Measurements from ENCODE around the gene CDH3. TPM values are rescaled to one million over a fixed set of nuclear protein-coding genes. Genes with fewer than 3 reads are reported as not detected.

The CDH3 gene
- total RNA-seq, 2 experiments from 2014 or later, result 0.22 to 0.74 TPM

GRCh38 chr16:68627951-68628425 is 17.1 kb upstream of the CDH3 start:
- POLR2A ChIA-PET, result no interaction called here
- H3K4me3 Mint-ChIP-seq, result no peak overlapping the region
- TF ChIP-seq CTCF (IDR thresholded peaks at IDR 0.05), result no peak
- no peak overlapping the region for H3K27ac Mint-ChIP-seq
- Histone ChIP-seq H3K4me1 (ENCODE audit: insufficient read depth, low read length) (no peaks in the 10 kb centered on the region), H3K4me3 (ENCODE audit: low read length) (no peak overlapping the region), H3K36me3 (ENCODE audit: insufficient read depth, low read length) (no peaks in the 10 kb centered on the region), H3K9me3 (ENCODE audit: control insufficient read depth in 1 of 2, insufficient read depth in 1 of 2, low read length in 2 of 2) (no peaks in the 10 kb centered on the region), H3K27me3 (ENCODE audit: control insufficient read depth in 1 of 2, insufficient read depth in 2 of 2, low read length in 2 of 2) (no peaks in the 10 kb centered on the region), H3K27ac (ENCODE audit: low read depth in 1 of 2, low read length in 2 of 2) (no peak overlapping the region)
- CTCF ChIA-PET, result no interaction called here
- DNase-seq, result no peak
- peaks cover 13% of the 10 kb centered on the region for H3K27me3 Mint-ChIP-seq
- H3K4me1 Mint-ChIP-seq (ENCODE audit: low read depth), result no peaks in the 10 kb centered on the region
- no peak for ATAC-seq (ENCODE audit: poor library complexity)
- intact Hi-C loops (cut with DNase I, micrococcal nuclease), result no loop called here
- no peaks in the 10 kb centered on the region for H3K36me3 Mint-ChIP-seq (ENCODE audit: low read depth)
- H3K9me3 Mint-ChIP-seq, result no peaks in the 10 kb centered on the region

GRCh38 chr16:68629351-68629910 is 15.7 kb upstream of the CDH3 start:
- intact Hi-C loops (cut with DNase I, micrococcal nuclease), result no loop called here
- ChIA-PET CTCF (no interaction called here), POLR2A (no interaction called here)
- H3K36me3 ChIP-seq (ENCODE audit: insufficient read depth, low read length), result no peaks in the 10 kb centered on the region
- Mint-ChIP-seq H3K9me3 (no peaks in the 10 kb centered on the region), H3K4me3 (no peak overlapping the region), H3K27me3 (peaks cover 13% of the 10 kb centered on the region), H3K4me1 (ENCODE audit: low read depth) (no peaks in the 10 kb centered on the region), H3K27ac (no peak overlapping the region), H3K36me3 (ENCODE audit: low read depth) (no peaks in the 10 kb centered on the region)
- no peaks in the 10 kb centered on the region for H3K27me3 ChIP-seq (ENCODE audit: control insufficient read depth in 1 of 2, insufficient read depth in 2 of 2, low read length in 2 of 2)
- no peak overlapping the region for H3K27ac ChIP-seq (ENCODE audit: low read depth in 1 of 2, low read length in 2 of 2)
- ATAC-seq (ENCODE audit: poor library complexity) (no peak), DNase-seq (no peak)
- no peak overlapping the region for H3K4me3 ChIP-seq (ENCODE audit: low read length)
- no peaks in the 10 kb centered on the region for H3K4me1 ChIP-seq (ENCODE audit: insufficient read depth, low read length)
- H3K9me3 ChIP-seq (ENCODE audit: control insufficient read depth in 1 of 2, insufficient read depth in 1 of 2, low read length in 2 of 2), result no peaks in the 10 kb centered on the region
- no peak for TF ChIP-seq CTCF (IDR thresholded peaks at IDR 0.05)

- H3K4me1 ChIP-seq (ENCODE audit: insufficient read depth, low read length), result no peaks in the 10 kb centered on the region
- H3K27ac ChIP-seq (ENCODE audit: low read depth in 1 of 2, low read length in 2 of 2), result no peak overlapping the region
- ATAC-seq (ENCODE audit: poor library complexity), result no peak
- POLR2A ChIA-PET, result no interaction called here
- CTCF ChIA-PET, result no interaction called here
- H3K4me1 Mint-ChIP-seq (ENCODE audit: low read depth), result no peaks in the 10 kb centered on the region
- intact Hi-C loops (cut with DNase I, micrococcal nuclease), result no loop called here
- H3K4me3 ChIP-seq (ENCODE audit: low read length), result no peak overlapping the region
- DNase-seq, result no peak
- no peaks in the 10 kb centered on the region for H3K36me3 ChIP-seq (ENCODE audit: insufficient read depth, low read length)
- no peaks in the 10 kb centered on the region for H3K27me3 ChIP-seq (ENCODE audit: control insufficient read depth in 1 of 2, insufficient read depth in 2 of 2, low read length in 2 of 2)
- H3K27ac Mint-ChIP-seq, result no peak overlapping the region
- no peaks in the 10 kb centered on the region for H3K36me3 Mint-ChIP-seq (ENCODE audit: low read depth)
- no peaks in the 10 kb centered on the region for H3K9me3 ChIP-seq (ENCODE audit: control insufficient read depth in 1 of 2, insufficient read depth in 1 of 2, low read length in 2 of 2)
- TF ChIP-seq CTCF (IDR thresholded peaks at IDR 0.05), result no peak
- H3K9me3 Mint-ChIP-seq, result no peaks in the 10 kb centered on the region
- no peak overlapping the region for H3K4me3 Mint-ChIP-seq
- H3K27me3 Mint-ChIP-seq, result peaks cover 15% of the 10 kb centered on the region
Measured at GRCh38 chr16:68636064-68636560, 9.0 kb upstream of the CDH3 start.

All from CD4-positive, alpha-beta T cell (primary cell).